Measurements from ENCODE around the gene PAFAH2.
"Not testable (repeated sequence)": the region's sequence is repeated elsewhere in the genome, so short reads cannot be mapped to it uniquely, and the experiment has no call there.

The PAFAH2 gene

GRCh38 chr1:25954282-25954938, 43.5 kb downstream of the PAFAH2 start:
- no peak overlapping the region for H3K4me3 ChIP-seq (ENCODE audit: low read depth, low read length)
- ChIA-PET CTCF (interaction anchor here (1.1 kb wide), 1 partner anchor 18 kb away, joined by 3 read pairs; no protein-coding TSS in a partner anchor), POLR2A (no interaction called here)
- no peak for DNase-seq (ENCODE audit: low read depth, low spot score)
- TF ChIP-seq CTCF (IDR thresholded peaks at IDR 0.05; ENCODE audit: insufficient read depth, low read length, missing control alignments) = no peak

- DNase-seq (ENCODE audit: low read depth, low spot score) = peak; percentile 17
- TF ChIP-seq CTCF (IDR thresholded peaks at IDR 0.05; ENCODE audit: insufficient read depth, low read length, missing control alignments) = no peak
- no peak overlapping the region for H3K4me3 ChIP-seq (ENCODE audit: low read depth, low read length)
- ChIA-PET POLR2A (no interaction called here), CTCF (no interaction called here)
These were observed 44.9 kb downstream of the PAFAH2 start for GRCh38 chr1:25952841-25953401.

DNA sequence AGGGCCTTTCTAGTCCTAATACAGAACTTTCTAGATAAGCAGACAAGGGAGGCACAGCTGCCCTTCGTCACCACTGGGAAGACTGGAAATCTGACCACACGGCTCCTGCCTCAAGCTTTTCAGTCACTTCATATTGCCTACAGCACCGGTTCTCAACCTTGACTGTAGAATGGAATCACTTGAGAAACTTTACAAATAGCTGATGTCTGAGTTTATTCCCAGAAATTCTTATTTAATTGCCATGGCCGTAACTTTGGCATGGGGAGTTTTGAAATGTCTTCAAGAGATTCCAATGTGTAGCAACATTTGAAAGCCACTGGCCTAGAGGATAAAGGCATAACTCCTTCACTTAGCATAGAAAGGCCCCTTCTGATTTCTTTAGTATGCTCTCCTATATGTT, 49.2 kb downstream of the PAFAH2 start:
- H3K4me3 ChIP-seq (ENCODE audit: low read depth, low read length) = no peak overlapping the region
- no peak for TF ChIP-seq CTCF (IDR thresholded peaks at IDR 0.05; ENCODE audit: insufficient read depth, low read length, missing control alignments)
- CTCF ChIA-PET = interaction anchor here (0.6 to 1.4 kb wide), 3 partner anchors 15 to 44 kb away, joined by 3 to 4 read pairs (median 3); no protein-coding TSS in a partner anchor
- POLR2A ChIA-PET = no interaction called here
- no peak for DNase-seq (ENCODE audit: low read depth, low spot score)

- H3K4me3 ChIP-seq (ENCODE audit: low read depth, low read length) = no peak overlapping the region
- no peak for DNase-seq (ENCODE audit: low read depth, low spot score)
- ChIA-PET POLR2A (no interaction called here), CTCF (no interaction called here)
- TF ChIP-seq CTCF (IDR thresholded peaks at IDR 0.05; ENCODE audit: insufficient read depth, low read length, missing control alignments) = no peak
These were observed 50.8 kb downstream of the PAFAH2 start for GRCh38 chr1:25947027-25947426.

- no peak for DNase-seq (ENCODE audit: low read depth, low spot score)
- ChIA-PET CTCF (interaction anchor here (1.3 kb wide), 1 partner anchor 15 kb away, joined by 3 read pairs; no protein-coding TSS in a partner anchor), POLR2A (no interaction called here)
- no peak for TF ChIP-seq CTCF (IDR thresholded peaks at IDR 0.05; ENCODE audit: insufficient read depth, low read length, missing control alignments)
- no peak overlapping the region for H3K4me3 ChIP-seq (ENCODE audit: low read depth, low read length)
These were observed 52.1 kb downstream of the PAFAH2 start for GRCh38 chr1:25945761-25946160.

DNA sequence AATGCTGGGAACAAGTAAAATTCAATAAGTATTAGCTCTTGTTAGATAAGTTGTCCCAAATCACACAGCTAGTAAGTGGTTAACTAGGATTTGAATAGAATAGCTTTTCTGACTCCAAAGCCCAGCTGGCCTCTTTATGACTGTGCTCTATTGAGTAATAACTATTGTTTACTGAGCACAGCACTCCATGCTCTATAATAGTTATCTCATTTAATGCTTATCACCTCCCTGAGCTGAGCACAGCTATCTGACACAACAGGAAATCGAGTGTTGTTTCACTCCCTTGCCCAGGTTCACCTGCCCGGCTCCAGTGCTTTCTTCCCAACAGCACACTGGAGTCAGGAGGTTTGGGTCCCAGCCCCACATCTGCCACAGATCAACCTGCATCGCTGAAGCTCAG, 52.9 kb downstream of the PAFAH2 start:
- CTCF ChIA-PET = interaction anchor here (1.3 kb wide), 1 partner anchor 14 kb away, joined by 3 read pairs; no protein-coding TSS in a partner anchor
- no peak overlapping the region for H3K4me3 ChIP-seq (ENCODE audit: low read depth, low read length)

DNA sequence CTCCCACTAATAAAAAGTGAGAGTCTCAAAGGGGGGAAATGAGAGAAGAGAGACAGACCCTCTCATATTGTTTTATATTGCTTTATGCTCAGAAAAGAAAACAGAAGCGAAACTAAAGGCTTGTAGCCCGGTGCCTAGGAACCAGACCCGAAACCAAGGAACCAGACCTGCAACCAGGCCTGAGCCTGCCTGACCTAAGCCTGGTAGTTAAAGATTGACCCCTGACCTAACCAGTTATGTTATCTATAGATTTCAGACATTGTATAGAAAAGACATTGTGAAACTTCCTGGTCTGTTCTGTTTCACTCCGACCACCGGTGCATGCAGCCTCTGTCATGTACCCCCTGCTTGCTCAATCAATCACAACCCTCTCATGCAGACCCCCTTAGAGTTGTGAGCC, 54.4 kb downstream of the PAFAH2 start:
- DNase-seq (ENCODE audit: low read depth, low spot score); POLR2A ChIA-PET; CTCF ChIA-PET; H3K4me3 ChIP-seq (ENCODE audit: low read depth, low read length): not testable (repeated sequence)

More for the DNA sequence above, 52.9 kb downstream of the PAFAH2 start:
- POLR2A ChIA-PET = no interaction called here
- no peak for DNase-seq (ENCODE audit: low read depth, low spot score)
- TF ChIP-seq CTCF (IDR thresholded peaks at IDR 0.05; ENCODE audit: insufficient read depth, low read length, missing control alignments) = no peak
